ENCODE results near the gene AHDC1. TPM values are rescaled to one million over a fixed set of nuclear protein-coding genes. Genes with fewer than 3 reads are reported as not detected.
"Not testable (repeated sequence)": the region's sequence is repeated elsewhere in the genome, so short reads cannot be mapped to it uniquely, and the experiment has no call there.

Gene AHDC1
- total RNA-seq, 2 experiments from 2014 or later, result 7.7 to 10.1 TPM

DNA sequence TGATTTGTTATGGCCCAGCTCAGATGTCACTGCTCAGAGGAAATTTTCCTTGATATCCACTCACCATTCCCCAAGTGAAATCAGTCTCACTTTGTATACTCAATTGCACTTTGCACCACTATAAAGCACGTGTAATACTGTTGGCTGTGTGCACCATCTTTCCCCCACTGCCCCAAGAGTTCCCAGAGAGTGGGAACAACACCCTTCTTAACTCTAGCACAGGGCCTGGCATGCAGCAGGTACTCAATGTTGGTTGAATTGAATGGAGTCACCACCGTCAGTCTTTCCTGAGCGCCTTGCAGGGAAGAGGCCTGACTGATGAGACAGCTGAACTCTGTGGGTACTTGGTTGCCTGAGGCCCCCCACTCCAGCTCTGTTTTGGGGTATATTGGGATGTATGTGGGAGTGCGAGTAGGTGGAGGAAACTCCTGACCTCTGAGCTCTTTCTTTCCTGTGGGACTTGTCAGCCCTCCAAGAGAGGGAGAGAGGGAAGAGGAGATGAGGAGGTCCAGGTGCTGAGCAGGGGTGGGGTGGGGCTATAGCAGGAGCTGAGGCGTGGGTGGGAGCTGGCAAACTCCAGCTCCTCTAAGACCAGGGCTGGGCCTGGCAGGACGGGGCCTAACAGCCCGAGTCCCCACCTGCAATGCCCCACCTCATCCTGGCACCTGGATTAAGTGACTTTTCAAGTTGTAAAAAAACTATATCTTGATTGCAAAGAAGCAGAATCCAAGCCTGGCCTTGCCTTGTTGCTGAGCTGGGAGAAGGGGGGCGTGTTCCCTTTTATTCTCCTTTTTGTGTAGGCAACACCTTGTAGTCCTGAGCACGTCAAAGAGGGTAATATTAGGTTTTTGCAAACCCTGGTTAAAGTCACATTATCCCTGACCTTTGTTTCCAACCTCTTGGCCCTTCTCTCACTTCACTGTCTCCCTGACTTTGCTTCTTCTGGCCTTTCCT is 94.5 kb downstream of the AHDC1 start:
- intact Hi-C loops (cut with micrococcal nuclease), result no loop called here
- no peak overlapping the region for H3K4me3 Mint-ChIP-seq
- H3K9me3 Mint-ChIP-seq, result no peaks in the 10 kb centered on the region
- peaks cover 5% of the 10 kb centered on the region for H3K4me1 Mint-ChIP-seq (ENCODE audit: low read depth)
- CTCF ChIA-PET, result no interaction called here
- no peaks in the 10 kb centered on the region for H3K27me3 Mint-ChIP-seq (ENCODE audit: low read depth)
- no peak for DNase-seq
- no peaks in the 10 kb centered on the region for H3K36me3 Mint-ChIP-seq (ENCODE audit: low read depth)
- H3K27ac Mint-ChIP-seq, result no peak overlapping the region

DNA sequence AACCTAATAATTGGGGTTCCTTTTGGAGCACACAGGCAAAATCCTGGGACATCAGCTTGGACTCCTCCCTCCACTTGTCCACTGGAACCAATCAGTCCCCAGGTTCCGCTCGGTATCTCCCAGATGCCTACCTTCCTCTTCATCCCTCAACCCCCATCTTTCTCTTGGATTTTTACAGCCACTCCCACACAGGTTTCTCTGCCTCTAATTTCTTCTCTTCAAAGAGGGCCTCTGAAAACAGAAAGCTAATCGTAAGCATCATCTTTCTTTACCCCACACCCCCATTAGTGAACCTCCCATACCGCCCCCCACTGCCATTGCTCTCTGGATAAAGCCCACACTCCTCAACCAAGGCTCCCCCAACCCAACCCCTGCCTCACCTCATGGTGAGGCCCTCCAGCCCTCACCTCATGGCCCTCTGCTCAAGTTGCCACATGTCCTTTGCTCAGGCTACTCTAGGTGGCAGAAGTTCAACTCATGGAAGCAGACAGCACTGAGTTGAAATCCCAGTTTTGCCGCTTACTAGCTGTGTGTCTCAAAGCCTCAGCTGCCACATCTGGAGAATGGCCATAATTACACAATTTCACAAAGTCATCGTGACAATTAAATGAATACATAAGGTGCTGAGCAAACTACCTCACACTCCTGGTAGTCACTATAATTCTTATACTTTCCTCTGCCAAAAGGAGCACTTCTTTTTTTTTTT is 95.8 kb downstream of the AHDC1 start:
- CTCF ChIA-PET, result interaction anchor here (0.6 to 0.7 kb wide), 2 partner anchors 30 to 350 kb away, joined by 4 to 9 read pairs; no protein-coding TSS in a partner anchor
- DNase-seq, result no peak
- Mint-ChIP-seq H3K4me3 (no peak overlapping the region), H3K9me3 (no peaks in the 10 kb centered on the region), H3K27me3 (ENCODE audit: low read depth) (no peaks in the 10 kb centered on the region), H3K4me1 (ENCODE audit: low read depth) (peaks cover 5% of the 10 kb centered on the region), H3K36me3 (ENCODE audit: low read depth) (no peaks in the 10 kb centered on the region), H3K27ac (no peak overlapping the region)
- intact Hi-C loops (cut with micrococcal nuclease), result no loop called here

DNA sequence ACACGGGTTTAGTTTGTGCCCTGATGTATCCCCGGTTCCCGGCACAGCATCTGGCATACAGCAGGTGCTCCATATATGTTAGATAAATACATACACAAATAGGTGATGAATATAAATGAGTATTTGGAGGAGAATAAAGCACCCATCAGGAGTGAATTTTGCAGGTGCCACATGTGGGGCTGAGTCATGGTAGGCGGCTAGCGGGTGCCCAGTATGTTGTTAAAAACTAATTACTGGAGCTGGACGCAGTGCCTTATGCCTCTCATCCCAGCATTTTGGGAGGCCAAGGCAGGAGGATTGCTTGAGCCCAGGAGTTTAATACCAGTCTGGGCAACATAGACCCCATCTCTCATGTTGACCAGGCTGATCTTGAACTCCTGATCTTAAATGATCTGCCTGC is 97.2 kb downstream of the AHDC1 start:
- H3K36me3 Mint-ChIP-seq (ENCODE audit: low read depth), result no peaks in the 10 kb centered on the region
- intact Hi-C loops (cut with micrococcal nuclease), result no loop called here

DNA sequence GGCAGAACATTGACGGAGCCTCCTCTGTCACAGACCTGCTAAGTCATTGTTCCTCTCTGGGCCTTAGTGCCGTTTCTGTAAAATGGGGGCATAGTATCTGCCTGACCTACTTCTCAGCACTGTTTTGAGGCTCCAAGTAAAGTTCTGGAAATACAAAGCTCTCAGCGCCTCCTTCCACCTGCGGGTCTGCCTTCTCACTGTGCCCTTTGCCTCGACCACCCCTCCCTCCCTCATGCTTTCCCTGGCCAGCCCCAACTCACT is 98.6 kb downstream of the AHDC1 start:
- Mint-ChIP-seq H3K27me3 (ENCODE audit: low read depth) (no peaks in the 10 kb centered on the region), H3K36me3 (ENCODE audit: low read depth) (no peaks in the 10 kb centered on the region), H3K4me1 (ENCODE audit: low read depth) (peaks cover 5% of the 10 kb centered on the region), H3K4me3 (no peak overlapping the region), H3K27ac (no peak overlapping the region), H3K9me3 (no peaks in the 10 kb centered on the region)
- intact Hi-C loops (cut with micrococcal nuclease), result no loop called here
- CTCF ChIA-PET, result interaction anchor here (0.8 to 1.2 kb wide), 2 partner anchors 11 to 101 kb away, joined by 3 to 4 read pairs; no protein-coding TSS in a partner anchor
- DNase-seq, result no peak

More for the DNA sequence above, 97.2 kb downstream of the AHDC1 start:
- CTCF ChIA-PET, result no interaction called here
- peaks cover 5% of the 10 kb centered on the region for H3K4me1 Mint-ChIP-seq (ENCODE audit: low read depth)
- H3K27me3 Mint-ChIP-seq (ENCODE audit: low read depth), result no peaks in the 10 kb centered on the region
- DNase-seq, result no peak
- no peak overlapping the region for H3K27ac Mint-ChIP-seq
- H3K4me3 Mint-ChIP-seq, result no peak overlapping the region
- no peaks in the 10 kb centered on the region for H3K9me3 Mint-ChIP-seq

DNA sequence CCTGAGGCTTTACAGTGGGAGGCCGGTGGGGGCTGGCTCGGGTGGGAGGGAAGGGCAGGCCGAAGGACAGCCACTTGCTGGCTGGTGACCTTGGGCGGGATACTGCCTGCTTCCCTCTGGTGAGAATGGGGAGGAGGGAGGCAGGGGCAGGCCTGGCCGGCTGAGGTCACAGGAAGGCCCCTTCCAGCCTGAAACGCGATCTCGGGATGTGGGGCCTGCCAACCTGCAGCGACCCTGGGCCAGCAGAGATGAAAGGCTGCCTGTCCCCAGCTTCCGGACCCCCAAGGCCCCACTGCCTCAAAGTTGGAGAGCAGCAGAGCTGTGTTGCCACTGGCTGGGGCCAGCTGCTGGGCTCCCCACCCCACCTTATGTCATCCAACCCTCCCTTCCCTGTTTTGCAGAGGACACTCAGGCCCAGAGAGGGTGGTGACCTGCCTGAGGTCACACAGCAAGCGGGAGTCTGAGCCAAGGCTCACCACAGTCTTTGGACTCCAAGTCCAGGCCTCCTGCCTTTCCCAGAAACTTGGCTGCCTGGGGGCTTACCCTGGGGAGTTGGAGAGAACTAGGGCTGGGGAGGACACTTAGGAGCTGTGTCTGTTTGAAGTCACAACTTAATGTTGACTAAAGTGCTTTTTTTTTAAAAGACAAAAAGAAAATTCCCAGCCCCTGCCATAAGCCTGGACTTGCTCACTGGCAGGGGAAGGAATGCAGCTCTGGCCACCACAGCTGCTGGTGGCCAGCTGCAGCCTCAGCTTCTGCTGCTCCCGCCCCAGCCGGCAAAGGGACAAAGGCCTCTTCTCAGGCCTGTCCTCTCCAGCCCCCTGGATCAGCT is 99.1 kb downstream of the AHDC1 start:
- no peak overlapping the region for H3K4me3 Mint-ChIP-seq
- CTCF ChIA-PET, result interaction anchor here (0.8 to 1.2 kb wide), 2 partner anchors 11 to 102 kb away, joined by 3 to 4 read pairs; no protein-coding TSS in a partner anchor
- DNase-seq, result no peak
- no peaks in the 10 kb centered on the region for H3K9me3 Mint-ChIP-seq
- H3K27me3 Mint-ChIP-seq (ENCODE audit: low read depth), result no peaks in the 10 kb centered on the region
- H3K4me1 Mint-ChIP-seq (ENCODE audit: low read depth), result peaks cover 5% of the 10 kb centered on the region
- H3K36me3 Mint-ChIP-seq (ENCODE audit: low read depth), result no peaks in the 10 kb centered on the region
- H3K27ac Mint-ChIP-seq, result no peak overlapping the region
- intact Hi-C loops (cut with micrococcal nuclease), result no loop called here

DNA sequence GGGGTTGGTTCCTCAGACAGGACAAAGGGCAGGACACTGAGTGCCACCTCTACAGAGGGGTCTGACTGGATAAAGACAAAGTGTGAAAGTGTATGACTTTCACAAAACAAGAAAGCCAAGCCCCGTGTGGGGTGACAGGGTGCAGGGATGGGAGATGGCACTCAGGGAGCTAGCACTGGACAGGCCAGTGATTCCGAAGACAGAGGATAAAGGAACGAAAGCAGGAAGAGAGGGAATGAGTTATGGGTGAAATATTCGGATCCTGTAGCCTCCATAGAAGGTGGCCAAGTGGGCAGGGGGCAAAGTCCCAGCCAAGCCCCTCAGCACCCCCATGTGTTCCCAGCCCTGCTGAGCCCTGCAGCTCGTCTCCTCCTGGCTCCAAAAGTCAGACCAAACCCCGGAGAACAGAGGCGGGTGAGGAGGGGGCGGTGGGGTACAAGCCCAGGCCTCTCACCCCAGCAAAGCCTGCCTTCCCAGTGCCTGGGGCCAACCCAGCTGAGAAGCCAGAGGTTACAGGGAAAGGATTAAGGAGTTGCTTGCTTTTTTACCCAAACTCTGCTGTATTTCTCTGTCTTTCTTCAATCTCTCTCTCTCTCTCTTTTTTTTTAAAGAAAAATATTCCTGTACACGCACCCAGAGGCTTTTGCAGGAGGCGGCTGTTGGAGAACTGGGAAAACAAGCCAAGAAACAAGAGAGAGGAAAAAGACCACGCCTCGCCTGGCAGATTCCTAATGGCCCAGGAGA is 99.9 kb downstream of the AHDC1 start:
- H3K9me3 Mint-ChIP-seq, result no peaks in the 10 kb centered on the region
- no peaks in the 10 kb centered on the region for H3K27me3 Mint-ChIP-seq (ENCODE audit: low read depth)
- no peak overlapping the region for H3K27ac Mint-ChIP-seq
- H3K4me1 Mint-ChIP-seq (ENCODE audit: low read depth), result peaks cover 5% of the 10 kb centered on the region
- H3K4me3 Mint-ChIP-seq, result no peak overlapping the region
- DNase-seq, result no peak
- no peaks in the 10 kb centered on the region for H3K36me3 Mint-ChIP-seq (ENCODE audit: low read depth)
- intact Hi-C loops (cut with micrococcal nuclease), result no loop called here
- CTCF ChIA-PET, result no interaction called here

DNA sequence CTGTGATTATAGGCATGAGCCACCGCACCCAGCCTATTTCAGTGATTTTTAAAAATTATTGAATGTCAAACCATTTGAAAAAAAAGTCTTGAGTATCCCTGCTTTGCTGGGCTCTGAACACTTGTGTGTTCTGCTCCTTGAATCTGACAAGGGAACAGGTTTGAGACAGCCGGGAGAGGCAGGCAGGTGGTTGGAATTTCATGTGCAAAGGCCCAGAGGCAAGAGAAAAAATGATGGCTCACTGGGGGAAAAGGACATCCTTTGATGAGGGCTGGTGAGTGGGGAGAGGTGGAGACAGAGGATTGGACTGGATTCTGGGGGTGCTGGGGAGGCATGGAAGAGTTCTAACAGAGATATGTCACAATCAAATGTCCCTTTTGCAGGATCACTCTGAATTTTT is 100.9 kb downstream of the AHDC1 start:
- H3K4me1 Mint-ChIP-seq (ENCODE audit: low read depth), result peaks cover 1% of the 10 kb centered on the region
- H3K36me3 Mint-ChIP-seq (ENCODE audit: low read depth), result no peaks in the 10 kb centered on the region
- no peak for DNase-seq
- no peak overlapping the region for H3K27ac Mint-ChIP-seq
- H3K9me3 Mint-ChIP-seq, result no peaks in the 10 kb centered on the region
- H3K27me3 Mint-ChIP-seq (ENCODE audit: low read depth), result no peaks in the 10 kb centered on the region
- CTCF ChIA-PET, result interaction anchor here (0.7 kb wide), 1 partner anchor 23 kb away, joined by 3 read pairs; no protein-coding TSS in a partner anchor
- intact Hi-C loops (cut with micrococcal nuclease), result no loop called here
- no peak overlapping the region for H3K4me3 Mint-ChIP-seq

DNA sequence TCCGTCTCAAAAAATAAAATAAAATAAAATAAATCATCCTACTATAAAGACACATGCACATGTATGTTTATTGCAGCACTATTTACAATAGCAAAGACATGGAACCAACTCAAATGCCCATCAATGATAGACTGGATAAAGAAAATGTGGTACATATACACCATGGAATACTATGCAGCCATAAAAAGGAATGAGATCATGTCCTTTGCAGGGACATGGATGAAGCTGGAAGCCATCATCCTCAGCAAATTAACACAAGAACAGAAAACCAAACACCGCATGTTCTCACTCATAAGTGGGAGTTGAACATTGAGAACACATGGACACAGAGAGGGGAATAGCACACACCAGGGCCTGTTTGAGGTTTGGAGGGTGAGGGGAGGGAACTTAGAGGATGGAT is 102.8 kb downstream of the AHDC1 start:
- H3K4me3 Mint-ChIP-seq; intact Hi-C loops (cut with micrococcal nuclease); H3K27ac Mint-ChIP-seq; H3K4me1 Mint-ChIP-seq (ENCODE audit: low read depth); DNase-seq; H3K27me3 Mint-ChIP-seq (ENCODE audit: low read depth); H3K36me3 Mint-ChIP-seq (ENCODE audit: low read depth); H3K9me3 Mint-ChIP-seq; CTCF ChIA-PET: not testable (repeated sequence)

DNA sequence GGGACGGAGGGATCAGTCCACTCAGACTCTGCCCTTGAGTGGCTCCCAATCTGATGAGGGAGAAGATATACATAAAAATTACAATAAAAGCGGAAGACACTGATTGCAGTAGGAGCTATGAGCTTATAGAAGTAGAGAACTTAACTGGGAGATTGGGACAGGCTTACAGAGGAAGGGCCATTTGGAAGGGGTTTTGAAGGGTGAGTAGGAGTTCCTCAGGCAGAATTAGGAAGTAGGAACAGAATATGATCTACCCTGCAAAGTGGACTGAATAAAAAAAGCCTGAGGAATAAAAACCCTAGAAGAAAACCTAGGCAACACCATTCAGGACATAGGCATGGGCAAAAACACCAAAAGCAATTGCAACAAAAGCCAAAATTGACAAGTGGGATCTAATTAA is 104.8 kb downstream of the AHDC1 start:
- no peak for DNase-seq
- H3K4me1 Mint-ChIP-seq (ENCODE audit: low read depth), result no peaks in the 10 kb centered on the region
- H3K4me3 Mint-ChIP-seq, result no peak overlapping the region
- H3K27ac Mint-ChIP-seq, result no peak overlapping the region
- H3K27me3 Mint-ChIP-seq (ENCODE audit: low read depth), result no peaks in the 10 kb centered on the region
- CTCF ChIA-PET, result no interaction called here
- no peaks in the 10 kb centered on the region for H3K9me3 Mint-ChIP-seq
- intact Hi-C loops (cut with micrococcal nuclease), result no loop called here
- no peaks in the 10 kb centered on the region for H3K36me3 Mint-ChIP-seq (ENCODE audit: low read depth)

DNA sequence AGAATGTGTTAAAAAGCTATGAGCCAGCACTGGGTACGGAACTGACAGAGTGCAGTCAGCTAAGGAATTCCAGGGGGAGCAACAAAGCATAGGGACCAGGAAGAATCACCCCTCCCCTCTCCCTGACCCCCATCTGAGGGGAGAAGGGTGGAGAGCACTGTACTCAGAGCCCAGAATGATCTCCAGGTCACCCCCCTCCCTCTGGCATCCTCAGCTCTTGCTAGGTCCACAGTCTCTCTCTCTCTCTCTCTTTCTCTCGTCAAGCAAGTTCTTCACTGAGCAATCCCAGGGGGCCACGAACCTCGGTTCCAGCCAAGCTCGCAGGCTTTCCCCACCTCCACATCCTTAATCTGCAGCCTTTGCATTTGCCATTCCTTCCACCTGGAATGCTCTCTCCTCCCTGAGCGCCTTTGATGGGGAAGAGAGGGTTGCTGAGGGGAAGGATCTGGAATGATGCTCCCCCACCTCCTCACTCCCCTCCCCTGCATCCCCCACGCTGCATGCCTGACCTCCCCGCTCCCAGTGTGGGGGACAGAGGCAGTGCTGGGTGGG is 107.3 kb downstream of the AHDC1 start:
- Mint-ChIP-seq H3K36me3 (ENCODE audit: low read depth) (no peaks in the 10 kb centered on the region), H3K4me3 (no peak overlapping the region), H3K4me1 (ENCODE audit: low read depth) (peaks cover 11% of the 10 kb centered on the region), H3K27ac (no peak overlapping the region), H3K27me3 (ENCODE audit: low read depth) (no peaks in the 10 kb centered on the region), H3K9me3 (no peaks in the 10 kb centered on the region)
- CTCF ChIA-PET, result no interaction called here
- intact Hi-C loops (cut with micrococcal nuclease), result no loop called here
- no peak for DNase-seq

DNA sequence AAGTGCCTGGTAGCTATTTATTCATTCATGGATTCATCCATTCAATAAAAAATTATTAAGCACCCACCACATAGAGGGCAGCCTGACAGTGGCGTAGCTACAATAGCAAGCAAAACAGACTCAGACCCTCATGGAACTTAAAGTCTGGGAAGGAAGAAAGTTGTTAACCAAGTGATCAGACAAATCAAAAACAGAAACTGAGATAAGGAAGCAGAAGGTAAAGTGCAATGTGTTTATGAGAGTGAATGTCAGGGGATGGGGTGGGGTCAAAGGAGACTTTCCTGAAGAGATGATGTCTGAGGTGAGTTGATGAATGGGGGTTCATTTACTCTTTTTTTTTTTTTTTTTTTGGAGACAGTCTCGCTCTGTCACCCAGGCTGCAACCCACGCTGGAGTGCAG is 111.1 kb downstream of the AHDC1 start:
- no peaks in the 10 kb centered on the region for H3K36me3 Mint-ChIP-seq (ENCODE audit: low read depth)
- CTCF ChIA-PET, result no interaction called here
- H3K9me3 Mint-ChIP-seq, result no peaks in the 10 kb centered on the region
- intact Hi-C loops (cut with micrococcal nuclease), result no loop called here
- no peak overlapping the region for H3K27ac Mint-ChIP-seq
- H3K4me1 Mint-ChIP-seq (ENCODE audit: low read depth), result peaks cover 26% of the 10 kb centered on the region
- no peak overlapping the region for H3K4me3 Mint-ChIP-seq
- no peak for DNase-seq
- H3K27me3 Mint-ChIP-seq (ENCODE audit: low read depth), result no peaks in the 10 kb centered on the region
